A549 (cell line): ENCODE results near the gene TMEM217. TPM values are rescaled to one million over a fixed set of nuclear protein-coding genes. Genes with fewer than 3 reads are reported as not detected.

Experiments
- ATAC-seq, 2 experiments: fragments of 200-7000 bp in 1 of 2; fragments of >200 bp in 1 of 2; cut with Nextera tagmentation in 1 of 2; cut with Tn5 transposase in 1 of 2; 3 replicates each; pipeline versions ENCODE4 v1.8.0 to v1.9.1; 2018 to 2020; ENCODE audit warnings: mild to moderate bottlenecking in 1 of 2, moderate library complexity in 1 of 2
- CTCF ChIA-PET: fragments of 300-600 bp; sonication (Branson Sonifier 250); formaldehyde crosslinking; extraction: SDS; loops from one replicate; lab custom pipeline; 2021; ENCODE audit warnings: antibody characterized with exemption, inconsistent platforms; lab: Yijun Ruan, JAX
- POLR2A ChIA-PET: fragments of 350-600 bp; formaldehyde crosslinking; extraction: SDS; loops from one replicate; lab custom pipeline; 2021; ENCODE audit warnings: antibody characterized with exemption, inconsistent platforms; lab: Yijun Ruan, JAX
- DNase-seq, 2 experiments: peaks; one replicate each; pipeline versions ENCODE4 v3.0.0 to v3.0.0-alpha.2; 2011 to 2016; ENCODE audit warnings: low read depth in 1 of 2, low spot score in 1 of 2
- FAIRE-seq: peaks from 2 replicates; lab custom pipeline; 2011; peaks lifted over from hg19 to GRCh38; lab: Jason Lieb, UNC
- H3K27ac ChIP-seq, 2 experiments: fragments of >200 bp; sonication (Bioruptor Twin); formaldehyde crosslinking; 3 replicates each; pipeline ENCODE4 v1.5.1; 2016 to 2017
- H3K4me1 ChIP-seq: fragments of >200 bp; sonication (Bioruptor Twin); formaldehyde crosslinking; 3 replicates; pipeline ENCODE4 v1.6.1; 2016
- H3K4me2 ChIP-seq: fragments of >200 bp; sonication (Bioruptor Twin); formaldehyde crosslinking; 3 replicates; pipeline ENCODE4 v1.6.1; 2016
- H3K4me3 ChIP-seq: fragments of >200 bp; sonication (Bioruptor Twin); formaldehyde crosslinking; 3 replicates; pipeline ENCODE4 v1.5.1; 2016
- H3K9me3 ChIP-seq: fragments of >200 bp; sonication (Bioruptor Twin); formaldehyde crosslinking; 3 replicates; pipeline ENCODE4 v1.6.1; 2016
- BCL3 ChIP-seq: fragments of >200 bp; sonication (Bioruptor Twin); formaldehyde crosslinking; IDR thresholded peaks from 3 replicates; pipeline ENCODE4 v1.6.1; 2016
- BHLHE40 ChIP-seq: IDR thresholded peaks from 2 replicates; pipeline ENCODE4 v1.6.1; 2012; ENCODE audit warnings: low read depth, low read length, inconsistent platforms
- E2F6 ChIP-seq: IDR thresholded peaks from 2 replicates; pipeline ENCODE4 v1.6.1; 2012; ENCODE audit warnings: low read depth, borderline replicate concordance
- EHMT2 ChIP-seq: fragments of 200-600 bp; sonication (generic); IDR thresholded peaks from 2 replicates; pipeline ENCODE4 v1.6.1; 2016; ENCODE audit warnings: antibody characterized with exemption, low read depth, mild to moderate bottlenecking, moderate library complexity
- HMGXB4 ChIP-seq: fragments of 250-450 bp; sonication (Bioruptor Pico); IDR thresholded peaks from 2 replicates; pipeline ENCODE4 v1.5.0; 2021; ENCODE audit warnings: mild to moderate bottlenecking, moderate library complexity, borderline replicate concordance
- HOXA7 ChIP-seq: fragments of 250-450 bp; sonication (Bioruptor Pico); IDR thresholded peaks from 2 replicates; pipeline ENCODE4 v1.5.0; 2020; ENCODE audit warnings: mild to moderate bottlenecking, moderate library complexity
- HOXB13 ChIP-seq: fragments of 250-450 bp; sonication (Bioruptor Pico); IDR thresholded peaks from 2 replicates; pipeline ENCODE4 v1.5.0; 2020; ENCODE audit warnings: low read depth, mild to moderate bottlenecking, moderate library complexity
- JUN ChIP-seq, 2 experiments: fragments of >200 bp; sonication (Bioruptor Twin); formaldehyde crosslinking; IDR thresholded peaks; 2 replicates in 1 of 2; 3 replicates in 1 of 2; pipeline ENCODE4 v1.6.1; 2016 to 2017
- KDM5A ChIP-seq: fragments of 200-600 bp; sonication (generic); IDR thresholded peaks from 2 replicates; pipeline ENCODE4 v1.6.1; 2016; ENCODE audit warnings: antibody characterized with exemption, mild to moderate bottlenecking
- MAZ ChIP-seq: fragments of 150-350 bp; IDR thresholded peaks from 2 replicates; pipeline ENCODE4 v1.6.1; 2014; ENCODE audit warnings: antibody characterized with exemption, low read depth, low read length, borderline replicate concordance
- TFCP2L1 ChIP-seq: fragments of 250-450 bp; sonication (Bioruptor Pico); IDR thresholded peaks from 2 replicates; pipeline ENCODE4 v1.5.0; 2021; ENCODE audit warnings: mild to moderate bottlenecking
- ZC3H11A ChIP-seq: fragments of 450-650 bp; IDR thresholded peaks from 2 replicates; pipeline ENCODE4 v1.6.1; 2014; ENCODE audit warnings: antibody characterized with exemption, mild to moderate bottlenecking
- ZFP36 ChIP-seq: fragments of 450-650 bp; IDR thresholded peaks from 2 replicates; pipeline ENCODE4 v1.6.1; 2014; ENCODE audit warnings: borderline replicate concordance; ENCODE audit not compliant: partially characterized antibody
- ZSCAN20 ChIP-seq: fragments of 250-450 bp; sonication (Bioruptor Pico); IDR thresholded peaks from 2 replicates; pipeline ENCODE4 v1.8.0; 2022; ENCODE audit warnings: mild to moderate bottlenecking, moderate library complexity
- WGBS: methylation state at CpG from one replicate; pipeline ENCODE4 v1.1.6; 2017; ENCODE audit errors: missing lambda C conversion rate; 5-methylcytosine and 5-hydroxymethylcytosine counted together
- polyA plus RNA-seq, 4 experiments: library from polyadenylated mRNA; depleted of rRNA in 3 of 4; stranded (reverse); fragments of >200 nt; fragmentation: RNase III in 1 of 4; extraction: RNeasy Plus Mini Kit Qiagen cat#74134 plus additional on column Dnase treatment in 1 of 4; gene quantifications; 2 replicates in 3 of 4; 3 replicates in 1 of 4; pipeline ENCODE4 v1.2.3, GENCODE V29; 2011 to 2017
- TF ChIP-seq, protein P1 (sequence below): fragments of >200 bp; sonication (Bioruptor Twin); formaldehyde crosslinking; IDR thresholded peaks from 2 replicates; pipeline ENCODE4 v1.6.1; 2016
- TF ChIP-seq, protein P2 (sequence below): IDR thresholded peaks from 2 replicates; pipeline ENCODE4 v1.6.1; 2012
- TF ChIP-seq, protein P3 (sequence below): fragments of 450-650 bp; IDR thresholded peaks from 2 replicates; pipeline ENCODE4 v1.6.1; 2014; ENCODE audit warnings: antibody characterized with exemption

TMEM217 gene
- polyA plus RNA-seq, 2 of the 4 experiments (the other 2 are of a cell fraction): 0.59 to 1.6 TPM

DNA sequence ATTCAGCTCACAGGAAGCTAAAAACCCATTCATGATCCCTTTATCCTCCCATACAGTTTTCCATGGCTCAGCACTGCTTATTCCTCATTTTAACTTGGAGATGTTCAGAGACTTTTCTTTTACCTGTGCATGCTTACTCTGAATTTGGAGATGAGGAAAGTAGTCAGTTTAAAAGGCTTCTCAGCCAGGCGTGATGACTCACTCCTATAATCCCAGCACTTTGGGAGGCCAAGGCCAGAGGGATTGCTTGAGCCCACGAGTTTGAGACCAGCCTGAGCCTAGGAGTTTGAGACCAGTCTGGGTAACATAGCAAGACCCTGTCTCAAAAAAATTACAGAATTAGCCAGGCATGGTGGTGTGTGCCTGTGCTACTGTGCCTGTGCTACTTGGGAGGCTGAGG lies 30.3 kb upstream of the TMEM217 start:
- Histone ChIP-seq H3K4me1 (no peaks in the 10 kb centered on the region), H3K4me3 (no peak overlapping the region), H3K27ac (no peak overlapping the region), H3K4me2 (no peak overlapping the region), H3K9me3 (no peaks in the 10 kb centered on the region)
- POLR2A ChIA-PET: no interaction called here
- TF ChIP-seq, protein P1, sequence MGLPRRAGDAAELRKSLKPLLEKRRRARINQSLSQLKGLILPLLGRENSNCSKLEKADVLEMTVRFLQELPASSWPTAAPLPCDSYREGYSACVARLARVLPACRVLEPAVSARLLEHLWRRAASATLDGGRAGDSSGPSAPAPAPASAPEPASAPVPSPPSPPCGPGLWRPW: no peak
- TF ChIP-seq HOXA7 (CRISPR knock-in tag) (no peak), TFCP2L1 (CRISPR knock-in tag) (no peak), HMGXB4 (CRISPR knock-in tag) (no peak), MAZ (no peak), HOXB13 (no peak), E2F6 (no peak), BHLHE40 (no peak), ZC3H11A (no peak)
- TF ChIP-seq, protein P2, sequence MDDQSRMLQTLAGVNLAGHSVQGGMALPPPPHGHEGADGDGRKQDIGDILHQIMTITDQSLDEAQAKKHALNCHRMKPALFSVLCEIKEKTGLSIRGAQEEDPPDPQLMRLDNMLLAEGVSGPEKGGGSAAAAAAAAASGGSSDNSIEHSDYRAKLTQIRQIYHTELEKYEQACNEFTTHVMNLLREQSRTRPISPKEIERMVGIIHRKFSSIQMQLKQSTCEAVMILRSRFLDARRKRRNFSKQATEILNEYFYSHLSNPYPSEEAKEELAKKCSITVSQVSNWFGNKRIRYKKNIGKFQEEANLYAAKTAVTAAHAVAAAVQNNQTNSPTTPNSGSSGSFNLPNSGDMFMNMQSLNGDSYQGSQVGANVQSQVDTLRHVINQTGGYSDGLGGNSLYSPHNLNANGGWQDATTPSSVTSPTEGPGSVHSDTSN: no peak
- TF ChIP-seq, protein P3, sequence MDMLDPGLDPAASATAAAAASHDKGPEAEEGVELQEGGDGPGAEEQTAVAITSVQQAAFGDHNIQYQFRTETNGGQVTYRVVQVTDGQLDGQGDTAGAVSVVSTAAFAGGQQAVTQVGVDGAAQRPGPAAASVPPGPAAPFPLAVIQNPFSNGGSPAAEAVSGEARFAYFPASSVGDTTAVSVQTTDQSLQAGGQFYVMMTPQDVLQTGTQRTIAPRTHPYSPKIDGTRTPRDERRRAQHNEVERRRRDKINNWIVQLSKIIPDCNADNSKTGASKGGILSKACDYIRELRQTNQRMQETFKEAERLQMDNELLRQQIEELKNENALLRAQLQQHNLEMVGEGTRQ: no peak
- DNase-seq (no peak), FAIRE-seq (no peak), ATAC-seq (no peak)
- 82% methylated on average over 2 of the region's 2 CpGs for whole genome bisulfite sequencing
- CTCF ChIA-PET: interaction anchor here (1.5 kb wide), 1 partner anchor 15 kb away, joined by 4 read pairs; no protein-coding TSS in a partner anchor

GRCh38 chr6:37287519-37288157 lies 29.7 kb upstream of the TMEM217 start:
- POLR2A ChIA-PET: no interaction called here
- WGBS: 87% methylated on average over 2 of the region's 2 CpGs

GRCh38 chr6:37285861-37286311 lies 27.9 kb upstream of the TMEM217 start:
- CTCF ChIA-PET: interaction anchor here (1.6 kb wide), 1 partner anchor 13 kb away, joined by 3 read pairs; no protein-coding TSS in a partner anchor
- Histone ChIP-seq H3K4me2 (no peak overlapping the region), H3K4me3 (no peak overlapping the region), H3K4me1 (no peaks in the 10 kb centered on the region), H3K27ac (no peak overlapping the region), H3K9me3 (no peaks in the 10 kb centered on the region)
- no peak for DNase-seq
- ATAC-seq: no peak
- 100% methylated on average over 4 of the region's 4 CpGs for WGBS
- POLR2A ChIA-PET: no interaction called here
- TF ChIP-seq BCL3 (no peak), EHMT2 (no peak), JUN (IDR thresholded peaks at IDR 0.05) (no peak), ZSCAN20 (no peak)
- no peak for FAIRE-seq

More at GRCh38 chr6:37287519-37288157, 29.7 kb upstream of the TMEM217 start:
- no peak for DNase-seq
- no peaks in the 10 kb centered on the region for H3K9me3 ChIP-seq
- no peak for ATAC-seq
- H3K4me2 ChIP-seq: no peak overlapping the region
- CTCF ChIA-PET: interaction anchor here (1.5 kb wide), 1 partner anchor 16 kb away, joined by 4 read pairs; no protein-coding TSS in a partner anchor
- no peaks in the 10 kb centered on the region for H3K4me1 ChIP-seq
- H3K4me3 ChIP-seq: no peak overlapping the region
- TF ChIP-seq ZC3H11A: no peak
- no peak for TF ChIP-seq ZFP36
- TF ChIP-seq KDM5A: no peak
- TF ChIP-seq, all 56 proteins: peak for 0
- FAIRE-seq: no peak
- no peak overlapping the region for H3K27ac ChIP-seq
